Heart left ventricle (tissue), 16 donors: ENCODE data around the gene UBL7. TPM values are rescaled to one million over a fixed set of nuclear protein-coding genes. Genes with fewer than 3 reads are reported as not detected.

Source experiments
- ATAC-seq, 4 donors: fragments of 200-7000 bp; cut with Tn5 transposase; one replicate each; pipeline ENCODE4 v1.9.1; 2020 to 2022; ENCODE audit warnings: moderate library complexity in 4 of 4, mild to moderate bottlenecking in 3 of 4, moderate number of reproducible peaks in 1 of 4
- DNase-seq, 5 donors: peaks; one replicate each; pipeline ENCODE4 v3.0.0-alpha.2; 2020
- H3K27ac ChIP-seq, 12 donors: fragments of 200-600 bp; sonication (generic) in 4 of 12; one replicate each; pipeline versions ENCODE4 v1.5.0 to v1.8.0; 2016 to 2022; ENCODE audit warnings: mild to moderate bottlenecking in 2 of 12
- H3K27me3 ChIP-seq, 9 donors: fragments of 200-600 bp; sonication (generic) in 2 of 9; one replicate each; pipeline versions ENCODE4 v1.5.1 to v1.8.0; 2016 to 2022; ENCODE audit warnings: mild to moderate bottlenecking in 3 of 9
- H3K36me3 ChIP-seq, 9 donors: fragments of 200-600 bp; sonication (generic) in 2 of 9; one replicate each; pipeline versions ENCODE4 v1.5.0 to v1.8.0; 2018 to 2022; ENCODE audit warnings: mild to moderate bottlenecking in 2 of 9
- H3K4me1 ChIP-seq, 12 donors: fragments of 200-600 bp; sonication (generic) in 4 of 12; one replicate each; pipeline versions ENCODE4 v1.5.0 to v1.8.0; 2016 to 2022; ENCODE audit warnings: mild to moderate bottlenecking in 3 of 12
- H3K4me3 ChIP-seq, 12 donors: fragments of 200-600 bp; sonication (generic) in 4 of 12; one replicate each; pipeline versions ENCODE4 v1.5.0 to v1.8.0; 2017 to 2022; ENCODE audit warnings: mild to moderate bottlenecking in 9 of 12, moderate library complexity in 4 of 12
- H3K9me3 ChIP-seq, 12 donors: fragments of 200-600 bp; sonication (generic) in 4 of 12; one replicate each; pipeline versions ENCODE4 v1.5.0 to v1.8.0; 2016 to 2022; ENCODE audit warnings: mild to moderate bottlenecking in 1 of 12
- CTCF ChIP-seq, 12 donors: fragments of 200-600 bp; sonication (generic) in 4 of 12; IDR thresholded peaks; one replicate each; pipeline versions ENCODE4 v1.5.0 to v1.8.0; 2018 to 2022; ENCODE audit warnings: antibody characterized with exemption in 12 of 12, mild to moderate bottlenecking in 5 of 12
- POLR2A ChIP-seq, 2 donors: fragments of 450-650 bp; IDR thresholded peaks; one replicate each; pipeline ENCODE4 v1.6.1; 2017; ENCODE audit warnings: antibody characterized with exemption in 2 of 2, mild to moderate bottlenecking in 2 of 2, moderate library complexity in 2 of 2
- WGBS, 4 donors: extraction: QIAGEN DNeasy Blood & Tissue Kit in 2 of 4; methylation state at CpG; one replicate each; pipeline versions ENCODE4 v1.1.5 to v1.1.7; 2013 to 2018; 5-methylcytosine and 5-hydroxymethylcytosine counted together
- intact Hi-C, 10 donors: fragments of 100-400 bp; cut with DNase I; formaldehyde crosslinking; loops; one replicate each; pipeline versions ENCODE4 v1.11.1 to v1.14.2; 2022
- polyA plus RNA-seq, 2 donors: library from polyadenylated mRNA; stranded (reverse); fragments of 200-250 nt; gene quantifications; one replicate each; pipeline ENCODE4 v1.2.3, GENCODE V29; 2013
- total RNA-seq, 9 donors: library from RNA; depleted of rRNA in 2 of 9; stranded (reverse); fragments of >200 nt in 2 of 9; fragmentation: NEBNext Ultra II Directional in 3 of 9; extraction: Animal tissue kit (Norgen Biotek cat#: 25700) in 3 of 9; gene quantifications; one replicate each; pipeline versions ENCODE4 v1.1.0 to v1.2.4, GENCODE V29; 2016 to 2023
- donor health status: ischemic (EF 13 %, LVEDD 7.1; RV severe dilation, severe dysfunction).
- donor health status: healthy with polysubstance abuse.
- donor health status: DM: no; HTN: yes; CAD: no.
- donor health status: DM: no; HTN: no; CAD: no.
- donor health status: ischemic (EF 25% LVEDD 6.9; RV normal size, moderate dysfunction).
- donor health status: ischemic (EF 25% LVEDD 5.7; RV mildly dilated, moderate dysfunction).
- donor health status: healthy.
- donor health status: DM: yes; HTN: yes; CAD: no.
- donor health status: ischemic (EF 35%, LVEDD 5.7; RV mildly dilated, moderate dysfunction).
- donor health status: nonischemic (EF 11% LVEDD 7.7; RV severe dilation, severe dysfunction).
- donor health status: DM: yes; HTN: yes; CAD: no.
- donor health status: PGD.
- donor health status: ischemic (EF 29% LVEDD 5.4; RV normal size, mild dysfunction).
- donor health status: nonischemic (EF 23%, LVEDD 6.1; RV moderate dilation, normal function).

The UBL7 gene
- total and polyA plus RNA-seq, 11 donors: 40.6 to 102 (median 49.5) TPM

GRCh38 chr15:74424901-74425528, 35.9 kb downstream of the UBL7 start:
- Histone ChIP-seq H3K27me3 (no peaks in the 10 kb centered on the region), H3K36me3 (no peaks in the 10 kb centered on the region), H3K27ac (no peak overlapping the region), H3K4me1 (peaks cover 0 to 35% (median 10%) of the 10 kb centered on the region in 12 donors), H3K9me3 (no peaks in the 10 kb centered on the region), H3K4me3 (no peak overlapping the region)
- TF ChIP-seq CTCF (IDR thresholded peaks at IDR 0.05): no peak
- no peak for TF ChIP-seq POLR2A (IDR thresholded peaks at IDR 0.05)
- intact Hi-C loops: loop anchor here in 1 of 10 donors (5.0 kb wide), 1 partner anchor 38 kb away; no protein-coding TSS in a partner anchor
- no peak for ATAC-seq
- 83 to 92% (median 89%) methylated on average over 8 of the region's 8 CpGs for WGBS, 4 donors
- DNase-seq: no peak

GRCh38 chr15:74423431-74424257, 37.3 kb downstream of the UBL7 start:
- Histone ChIP-seq H3K4me3 (no peak overlapping the region), H3K36me3 (no peaks in the 10 kb centered on the region), H3K4me1 (peaks cover 0 to 31% (median 11%) of the 10 kb centered on the region in 12 donors), H3K27me3 (no peaks in the 10 kb centered on the region), H3K27ac (peak overlapping the region in 1 of 12 donors; percentile 24), H3K9me3 (no peaks in the 10 kb centered on the region)
- TF ChIP-seq POLR2A (IDR thresholded peaks at IDR 0.05) (no peak), CTCF (IDR thresholded peaks at IDR 0.05) (no peak)
- intact Hi-C loops: loop anchor here in 1 of 10 donors (5.0 kb wide), 1 partner anchor 36 kb away; no protein-coding TSS in a partner anchor
- 74 to 90% (median 88%) methylated on average over 9 to 10 of the region's 10 CpGs for WGBS, 4 donors
- no peak for ATAC-seq
- DNase-seq: no peak

GRCh38 chr15:74422652-74423430, 38.1 kb downstream of the UBL7 start:
- peaks cover 0 to 35% (median 12%) of the 10 kb centered on the region in 12 donors for H3K4me1 ChIP-seq
- no peaks in the 10 kb centered on the region for H3K36me3 ChIP-seq
- WGBS, 4 donors: 64 to 84% (median 80%) methylated on average over 11 to 14 of the region's 14 CpGs
- ATAC-seq (no peak), DNase-seq (no peak)
- H3K27me3 ChIP-seq: no peaks in the 10 kb centered on the region
- intact Hi-C loops: loop anchor here in 1 of 10 donors (5.0 kb wide), 1 partner anchor 36 kb away; no protein-coding TSS in a partner anchor
- peak overlapping the region in 2 of 12 donors; percentile 24 to 27 for H3K27ac ChIP-seq
- H3K9me3 ChIP-seq: no peaks in the 10 kb centered on the region
- TF ChIP-seq CTCF (IDR thresholded peaks at IDR 0.05) (no peak), POLR2A (IDR thresholded peaks at IDR 0.05) (no peak)
- no peak overlapping the region for H3K4me3 ChIP-seq
